Superior temporal gyrus (tissue), 1 donor: ENCODE data around the gene ANKRD62.
"Not testable (repeated sequence)": the region's sequence is repeated elsewhere in the genome, so short reads cannot be mapped to it uniquely, and the experiment has no call there.

Source experiments
- DNase-seq: peaks from one replicate; pipeline ENCODE4 v3.0.0-alpha.2; 2016; ENCODE audit errors: extremely low spot score

The ANKRD62 gene

GRCh38 chr18:12066910-12067511 lies 26.6 kb upstream of the ANKRD62 start:
- no peak for DNase-seq

DNA sequence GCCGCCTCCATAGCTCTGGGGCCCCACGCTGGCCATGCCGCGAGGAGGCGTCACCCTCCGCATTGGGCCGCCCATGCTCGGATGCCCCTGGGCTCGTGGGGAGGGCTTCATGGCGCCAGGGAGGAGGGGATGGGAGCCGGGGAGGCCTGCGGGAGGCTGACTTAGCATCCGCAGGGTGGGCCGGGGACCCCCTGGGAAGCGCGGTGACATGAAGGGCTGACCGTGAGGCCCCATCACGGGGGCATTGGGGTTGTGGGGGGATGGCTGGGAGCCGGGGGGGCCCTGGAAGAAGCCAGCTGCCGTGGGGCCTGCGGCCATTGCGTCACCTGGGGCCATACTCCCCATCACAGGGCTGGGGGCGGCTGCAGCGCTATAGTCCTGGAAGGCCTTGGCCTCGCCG lies 26.0 kb upstream of the ANKRD62 start:
- no peak for DNase-seq

DNA sequence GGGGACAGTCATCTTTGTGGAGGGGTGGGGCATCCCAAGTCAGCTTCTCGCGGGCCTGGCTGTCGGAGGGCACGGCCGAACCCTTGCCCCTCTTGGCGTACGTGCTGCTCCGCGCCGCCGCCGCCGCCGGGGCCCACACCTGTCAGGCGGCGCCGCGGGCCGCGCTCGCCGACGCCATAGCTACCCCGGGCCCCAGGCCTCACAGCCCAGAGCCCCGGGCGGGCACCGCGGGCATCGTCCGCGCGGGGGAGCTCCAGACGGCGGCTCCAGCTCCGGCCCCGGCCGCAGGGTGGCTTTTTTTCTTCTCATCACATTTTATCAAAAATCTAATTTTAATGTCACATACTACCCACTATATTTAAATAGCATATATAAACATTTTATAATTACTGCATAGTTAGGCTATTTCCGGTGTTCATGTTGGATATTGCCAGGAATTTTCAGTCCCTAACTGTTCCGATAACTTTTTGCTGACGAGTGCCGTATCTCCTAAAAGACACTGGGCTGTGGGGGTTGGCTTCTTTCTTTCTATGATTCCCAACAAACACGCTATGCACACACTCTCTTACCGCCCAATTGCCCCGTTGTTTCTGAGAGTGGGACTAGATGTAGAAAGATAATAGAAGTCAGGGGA lies 25.2 kb upstream of the ANKRD62 start:
- not testable (repeated sequence) for DNase-seq

- DNase-seq: no peak
These were observed 24.7 kb upstream of the ANKRD62 start for GRCh38 chr18:12068950-12069320.

GRCh38 chr18:12071066-12071465 lies 22.6 kb upstream of the ANKRD62 start:
- not testable (repeated sequence) for DNase-seq

DNA sequence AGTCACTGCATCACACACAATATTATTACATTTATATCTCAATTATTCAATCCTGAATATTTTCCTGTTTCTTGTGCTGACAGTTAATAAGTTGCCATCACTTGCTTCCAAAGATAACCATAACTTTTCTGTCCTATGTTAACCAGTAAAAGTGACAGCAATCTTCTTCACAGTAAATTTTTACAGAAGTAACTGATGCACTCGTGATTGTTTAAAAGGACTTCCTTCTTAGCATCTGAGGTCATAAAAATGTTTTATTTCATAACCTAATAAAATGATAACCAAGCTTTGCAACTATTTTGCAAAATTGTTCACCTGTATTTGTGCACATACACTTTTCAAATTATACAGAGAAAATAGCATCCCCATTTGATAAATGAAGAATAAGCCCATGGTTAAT lies 20.6 kb upstream of the ANKRD62 start:
- peak; percentile 3 for DNase-seq

DNA sequence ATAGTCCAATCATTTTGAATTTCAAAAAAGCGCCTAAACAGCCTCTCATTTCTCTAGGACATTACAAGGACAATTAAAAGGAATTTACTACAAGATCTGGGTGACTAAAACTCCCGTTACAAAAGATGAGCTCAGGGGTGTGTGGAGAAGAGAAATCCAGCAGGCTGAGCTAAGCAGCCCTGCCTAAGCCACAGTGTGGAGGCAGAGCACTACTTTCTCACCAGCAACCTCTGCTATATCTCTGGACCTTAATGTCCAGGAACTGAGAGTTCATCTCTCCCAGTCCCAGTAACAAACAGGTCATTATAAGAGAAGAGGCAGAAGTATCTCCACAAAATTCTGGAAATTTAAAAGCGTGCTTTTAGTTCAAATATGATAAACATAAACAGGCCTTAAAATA lies 18.9 kb upstream of the ANKRD62 start:
- peak; percentile 24 for DNase-seq

GRCh38 chr18:12076424-12077140 lies 17.1 kb upstream of the ANKRD62 start:
- peak; percentile 6 for DNase-seq

- not testable (repeated sequence) for DNase-seq
These were observed 15.6 kb upstream of the ANKRD62 start for GRCh38 chr18:12077994-12078393.

GRCh38 chr18:12079491-12080237 lies 14.0 kb upstream of the ANKRD62 start:
- DNase-seq: no peak

GRCh38 chr18:12085136-12085535 lies 8.5 kb upstream of the ANKRD62 start:
- DNase-seq: no peak

DNA sequence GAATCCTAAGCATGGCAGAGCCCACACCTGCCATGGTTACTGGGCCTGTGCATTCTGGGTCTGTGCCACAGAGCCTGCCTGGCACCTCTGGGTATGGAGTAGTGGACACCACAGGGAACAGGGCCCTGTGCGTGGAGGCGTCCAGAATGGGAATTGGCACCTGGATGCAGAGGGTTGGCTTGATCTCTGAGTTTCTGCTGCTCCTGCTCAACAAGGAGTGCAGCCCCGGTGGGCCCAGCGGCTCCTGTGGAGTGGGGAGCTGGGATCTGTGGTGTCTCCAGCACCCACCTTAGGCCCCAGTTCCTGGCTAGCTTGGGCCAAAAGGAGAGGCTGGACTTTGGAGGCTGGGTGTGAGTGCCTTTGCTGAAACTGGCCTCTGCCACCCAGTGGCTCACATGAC lies 7.9 kb upstream of the ANKRD62 start:
- no peak for DNase-seq

- DNase-seq: no peak
These were observed 7.4 kb upstream of the ANKRD62 start for GRCh38 chr18:12086249-12086648.

GRCh38 chr18:12086677-12087470 lies 6.8 kb upstream of the ANKRD62 start:
- DNase-seq: no peak

GRCh38 chr18:12087471-12088025 lies 6.1 kb upstream of the ANKRD62 start:
- no peak for DNase-seq

DNA sequence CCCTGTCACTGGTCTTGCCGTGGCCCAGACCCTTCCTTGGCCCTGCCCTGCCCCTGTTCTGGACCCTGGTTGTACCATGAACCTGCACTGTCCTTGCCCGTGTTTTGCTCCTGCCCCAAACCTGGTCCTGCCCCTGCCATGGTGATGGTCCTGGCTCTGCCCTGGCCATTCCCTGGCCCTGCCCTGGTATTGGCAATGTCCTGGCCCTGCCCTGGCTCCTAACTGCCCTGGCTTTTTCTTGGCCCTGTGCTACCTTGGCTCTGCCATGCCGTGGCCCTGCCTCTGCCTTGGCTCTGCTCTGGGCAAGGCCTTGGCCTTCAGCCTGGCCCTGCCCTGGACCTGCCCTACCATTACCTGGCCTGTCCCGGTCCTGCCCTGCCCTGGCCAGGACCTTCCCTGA lies 5.5 kb upstream of the ANKRD62 start:
- DNase-seq: no peak

GRCh38 chr18:12088731-12089375 lies 4.8 kb upstream of the ANKRD62 start:
- no peak for DNase-seq

DNA sequence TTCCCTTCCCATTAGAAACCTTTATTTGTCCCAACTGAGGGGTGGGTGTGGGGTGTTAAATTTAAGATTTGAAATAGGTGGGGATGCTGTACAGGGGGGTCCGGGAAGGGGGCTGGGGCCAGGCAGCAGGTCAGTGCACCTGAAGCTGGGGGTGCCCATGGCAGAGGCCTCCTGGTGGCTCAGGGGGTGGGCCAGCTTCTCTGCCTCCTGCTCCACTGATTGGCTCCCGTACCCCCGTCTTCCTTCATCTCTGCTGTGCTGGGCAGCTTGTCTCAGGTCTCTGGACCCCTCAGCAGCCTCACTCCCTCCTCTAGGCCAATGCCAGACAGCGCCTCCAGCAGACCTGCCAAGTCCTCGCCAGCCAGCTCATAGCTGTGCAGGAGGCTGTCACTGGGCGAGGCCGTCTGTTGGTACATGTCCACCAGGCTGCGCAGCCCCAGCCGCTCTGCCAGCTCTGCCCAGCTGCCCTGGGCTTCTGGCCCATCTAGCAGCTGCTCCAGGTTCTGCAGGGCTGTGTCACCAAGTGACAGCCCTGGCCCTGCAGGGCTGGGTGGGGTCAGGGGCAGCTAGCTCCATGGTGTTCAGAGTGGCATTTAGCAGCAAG lies 2.0 kb upstream of the ANKRD62 start:
- DNase-seq: no peak

- DNase-seq: no peak
These were observed 1.0 kb upstream of the ANKRD62 start for GRCh38 chr18:12092398-12093229.

GRCh38 chr18:12098374-12098773 lies 4.7 kb downstream of the ANKRD62 start:
- DNase-seq: no peak
